NCI-H1105 treated with DMSO at 0.1 percent for 48 hours (cell line): ENCODE measurements around the gene NEB.

ENCODE experiments used
- DNase-seq: peaks from one replicate; lab custom pipeline; 2025; lab: John Stamatoyannopoulos, UW

Gene NEB

DNA sequence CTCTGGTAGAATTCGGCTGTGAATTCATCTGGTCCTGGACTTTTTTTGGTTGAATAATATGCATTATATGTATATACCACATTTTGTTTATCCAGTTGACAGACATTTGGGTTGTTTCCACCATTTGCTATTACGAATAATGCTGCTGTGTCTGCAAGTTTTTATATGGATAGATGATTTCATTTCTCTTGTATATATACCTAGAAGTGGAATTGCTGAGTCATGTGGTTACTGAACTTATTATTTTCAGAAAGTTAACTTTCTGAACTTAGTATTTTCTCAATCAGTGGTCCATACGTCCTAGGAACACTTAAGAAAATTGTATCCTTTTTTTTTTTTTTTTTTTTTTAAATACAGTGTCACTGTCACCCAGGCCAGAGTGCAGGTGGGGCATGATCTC is 261.3 kb downstream of the NEB start:
- no peak for DNase-seq

DNA sequence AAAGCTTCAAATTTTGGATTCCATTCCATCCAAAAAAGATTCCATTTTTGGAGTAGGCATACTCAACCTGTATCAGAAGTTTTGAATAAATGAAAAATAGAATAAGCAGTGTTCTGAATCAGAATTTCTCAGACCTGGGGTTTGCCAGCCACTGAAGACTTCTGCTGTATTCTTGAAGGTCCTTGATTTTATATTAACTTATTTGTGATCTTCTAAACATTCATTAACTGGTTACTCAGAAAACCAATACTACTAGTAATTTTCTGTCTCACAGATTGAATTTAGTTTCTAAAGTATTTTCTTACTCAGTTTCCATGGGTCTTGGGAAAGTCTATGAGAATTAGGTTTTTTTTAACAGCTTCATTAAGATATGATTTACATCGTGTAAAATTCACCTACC is 263.7 kb downstream of the NEB start:
- no peak for DNase-seq

DNA sequence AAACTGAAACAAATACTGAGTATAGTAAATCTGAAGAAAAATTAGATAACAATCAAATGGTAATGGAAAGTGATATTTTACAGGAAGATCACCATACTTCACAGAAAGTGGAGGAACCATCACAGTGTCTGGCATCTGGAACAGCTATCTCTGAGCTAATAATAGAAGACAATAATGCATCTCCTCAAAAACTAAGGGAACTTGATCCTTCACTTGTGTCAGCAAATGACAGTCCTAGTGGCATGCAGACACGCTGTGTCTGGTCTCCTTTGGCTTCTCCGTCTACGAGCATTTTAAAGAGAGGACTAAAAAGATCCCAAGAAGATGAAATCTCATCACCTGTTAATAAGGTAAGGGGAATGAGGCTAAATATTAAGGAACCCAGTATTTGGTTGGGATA is 268.5 kb downstream of the NEB start:
- no peak for DNase-seq

DNA sequence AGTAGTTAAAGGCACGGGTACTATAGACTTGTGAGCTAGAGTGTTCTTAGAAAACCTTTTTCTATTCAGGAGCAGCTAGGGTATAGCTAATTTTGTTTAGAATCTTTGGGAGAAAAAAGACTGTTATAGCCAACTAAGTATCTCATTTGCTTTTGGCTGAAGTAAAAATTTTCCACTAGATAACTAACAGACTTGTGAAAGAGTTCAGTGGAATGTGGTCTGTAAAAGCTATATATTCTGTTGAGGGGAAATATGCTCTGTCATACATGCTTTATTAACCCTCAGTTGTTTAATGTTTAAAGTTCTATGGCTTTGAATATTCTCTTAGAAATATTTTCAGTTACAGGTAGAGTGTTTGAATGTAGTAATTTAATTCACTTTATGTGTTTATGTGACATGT is 274.9 kb downstream of the NEB start:
- no peak for DNase-seq

DNA sequence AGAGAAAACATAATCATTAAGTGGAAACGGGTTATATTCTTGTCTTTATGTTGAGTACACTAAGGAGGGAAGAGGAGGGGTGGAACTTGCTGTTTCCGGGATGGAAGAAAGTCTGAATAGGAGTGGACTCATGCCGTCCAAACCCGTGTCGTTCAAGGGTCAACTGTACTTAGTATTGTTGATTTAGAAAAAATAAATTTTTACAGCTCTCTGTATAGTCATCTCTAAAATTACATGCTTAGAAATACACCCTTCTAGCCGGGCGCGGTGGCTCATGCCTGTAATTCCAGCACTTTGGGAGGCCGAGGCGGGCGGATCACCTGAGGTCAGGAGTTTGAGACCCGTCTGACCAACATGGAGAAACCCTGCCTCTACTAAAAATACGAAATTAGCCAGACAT is 295.1 kb downstream of the NEB start:
- DNase-seq, result no peak

DNA sequence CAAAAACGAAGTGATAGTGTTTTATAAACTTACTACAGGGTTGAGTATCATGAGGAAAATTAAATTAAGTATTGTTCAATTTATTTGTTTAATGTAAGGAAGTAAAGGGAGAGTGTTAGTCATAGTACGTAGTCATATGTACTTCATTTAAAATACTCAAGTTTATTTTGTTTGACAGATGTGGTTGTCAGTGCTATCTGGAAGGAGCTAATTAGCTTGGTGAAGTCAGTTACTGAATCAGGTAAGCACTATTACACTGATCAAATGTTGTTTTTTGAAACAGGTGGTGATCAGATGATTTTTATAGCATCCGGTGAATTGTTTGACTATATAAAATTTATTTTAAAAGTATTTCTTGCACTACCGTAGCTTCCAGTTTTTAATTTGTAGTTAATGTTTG is 295.8 kb downstream of the NEB start:
- DNase-seq, result no peak

DNA sequence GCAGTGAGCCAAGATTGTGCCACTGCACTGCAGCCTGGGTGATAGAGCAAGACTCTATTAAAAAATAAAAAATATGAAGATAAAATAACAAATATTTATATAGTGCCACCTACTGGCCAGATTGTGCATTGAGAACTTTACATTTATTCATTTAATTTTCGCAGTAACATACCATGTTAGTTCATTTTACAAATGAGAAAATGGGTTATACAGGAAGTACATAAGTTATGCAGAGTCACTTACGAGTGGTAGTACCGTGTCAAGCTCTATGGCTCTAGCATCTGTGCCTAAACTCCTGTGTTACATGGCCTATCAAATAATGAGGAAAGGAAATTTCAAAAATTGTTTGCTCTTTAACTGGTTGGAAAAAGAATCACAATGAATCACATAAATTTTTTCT is 296.6 kb downstream of the NEB start:
- DNase-seq, result peak; percentile 2
